CD4-positive, CD25-positive, alpha-beta regulatory T cell (primary cell): ENCODE data around the gene TNIK. TPM values are rescaled to one million over a fixed set of nuclear protein-coding genes. Genes with fewer than 3 reads are reported as not detected.

ENCODE experiments used
- ATAC-seq, 2 donors: fragments of 150-1000 bp; cut with Tn5 transposase; one replicate each; pipeline ENCODE4 v1.10.0; 2021; ENCODE audit warnings: low read depth in 2 of 2, moderate number of reproducible peaks in 2 of 2, moderate library complexity in 1 of 2
- DNase-seq, 3 donors: peaks; one replicate each; pipeline versions ENCODE4 v3.0.0 to v3.0.0-alpha.2; 2012 to 2022; ENCODE audit warnings: mixed read lengths in 1 of 3
- H3K27ac ChIP-seq: one replicate; pipeline ENCODE4 v1.7.0; 2013; ENCODE audit warnings: mild to moderate bottlenecking, low read length; ENCODE audit not compliant: insufficient read depth, poor library complexity, severe bottlenecking
- H3K27me3 ChIP-seq: one replicate; pipeline ENCODE4 v1.7.0; 2013; ENCODE audit warnings: low read length; ENCODE audit not compliant: control insufficient read depth, insufficient read depth
- H3K36me3 ChIP-seq: one replicate; pipeline ENCODE4 v1.7.0; 2013; ENCODE audit warnings: mild to moderate bottlenecking, low read length, moderate library complexity; ENCODE audit not compliant: control insufficient read depth, insufficient read depth
- H3K4me1 ChIP-seq: 2 replicates; pipeline ENCODE4 v1.7.0; 2013; ENCODE audit warnings: mild to moderate bottlenecking, low read length; ENCODE audit not compliant: insufficient read depth, control insufficient read depth, poor library complexity, severe bottlenecking
- H3K4me3 ChIP-seq: one replicate; pipeline ENCODE4 v1.7.0; 2013; ENCODE audit warnings: low read depth, mild to moderate bottlenecking, low read length, moderate library complexity
- H3K9me3 ChIP-seq, 2 experiments: 1 replicate in 1 of 2; 2 replicates in 1 of 2; pipeline ENCODE4 v1.7.0; 2013; ENCODE audit warnings: low read length in 2 of 2, mild to moderate bottlenecking in 1 of 2, moderate library complexity in 1 of 2; ENCODE audit not compliant: control insufficient read depth in 2 of 2
- H3K27ac Mint-ChIP-seq, 3 donors: one replicate each; pipeline ENCODE4 v1.8.0; 2020 to 2022; ENCODE audit warnings: mild to moderate bottlenecking in 3 of 3, mixed read lengths in 3 of 3, moderate library complexity in 2 of 3
- H3K27me3 Mint-ChIP-seq: one replicate; pipeline ENCODE4 v1.8.0; 2022; ENCODE audit warnings: mild to moderate bottlenecking, mixed read lengths
- H3K36me3 Mint-ChIP-seq: one replicate; pipeline ENCODE4 v1.8.0; 2020; ENCODE audit warnings: mixed read lengths
- H3K4me1 Mint-ChIP-seq, 4 donors: one replicate each; pipeline ENCODE4 v1.8.0; 2020 to 2022; ENCODE audit warnings: mixed read lengths in 4 of 4, mild to moderate bottlenecking in 1 of 4
- H3K4me3 Mint-ChIP-seq, 4 donors: one replicate each; pipeline ENCODE4 v1.8.0; 2020 to 2022; ENCODE audit warnings: mild to moderate bottlenecking in 4 of 4, mixed read lengths in 4 of 4, moderate library complexity in 3 of 4
- H3K9me3 Mint-ChIP-seq, 7 donors: one replicate each; pipeline ENCODE4 v1.8.0; 2020 to 2022; ENCODE audit warnings: mixed read lengths in 7 of 7, mild to moderate bottlenecking in 3 of 7, moderate library complexity in 2 of 7
- polyA plus RNA-seq, 4 donors: library from polyadenylated mRNA; unstranded; fragments of 300-500 nt; fragmentation: Illumina TruSeq; gene quantifications; one replicate each; pipeline ENCODE4 v1.2.3, GENCODE V29; 2021
- total RNA-seq: library from RNA; stranded (reverse); gene quantifications from one replicate; pipeline ENCODE4 v1.2.3, GENCODE V29; 2022

Gene TNIK
- total and polyA plus RNA-seq, 5 donors from 2014 or later, result 14.7 to 162 (median 22.3) TPM

DNA sequence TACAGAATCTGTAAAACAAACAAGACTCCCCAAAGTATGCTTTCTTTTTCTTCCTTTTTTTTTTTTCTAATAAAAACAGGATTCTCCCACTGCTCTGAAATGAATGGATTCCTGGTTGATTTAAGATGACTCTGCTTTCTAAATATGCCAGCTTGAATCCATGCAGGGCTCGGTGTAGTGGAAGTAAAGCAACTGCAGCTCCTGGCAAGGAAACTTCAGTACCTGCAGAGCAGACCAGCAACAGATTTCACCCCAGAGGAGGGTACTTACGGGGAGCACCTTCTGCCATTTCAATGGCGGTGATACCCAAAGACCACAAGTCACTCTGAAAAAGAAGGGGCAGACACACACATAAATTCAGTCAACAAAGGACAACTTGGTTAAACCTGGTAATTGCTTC lies 283.1 kb downstream of the TNIK start:
- Histone ChIP-seq H3K27ac (no peak overlapping the region), H3K9me3 (no peaks in the 10 kb centered on the region), H3K36me3 (peaks cover 44% of the 10 kb centered on the region), H3K27me3 (no peaks in the 10 kb centered on the region), H3K4me1 (no peaks in the 10 kb centered on the region), H3K4me3 (no peak overlapping the region)
- no peak overlapping the region for H3K4me3 Mint-ChIP-seq
- peaks cover 0 to 2% (median 0%) of the 10 kb centered on the region in 7 donors for H3K9me3 Mint-ChIP-seq
- peaks cover 15 to 38% (median 21%) of the 10 kb centered on the region in 4 donors for H3K4me1 Mint-ChIP-seq
- DNase-seq, result no peak
- H3K36me3 Mint-ChIP-seq, result peaks cover 49% of the 10 kb centered on the region
- ATAC-seq, result no peak
- H3K27ac Mint-ChIP-seq, result no peak overlapping the region
- no peaks in the 10 kb centered on the region for H3K27me3 Mint-ChIP-seq

DNA sequence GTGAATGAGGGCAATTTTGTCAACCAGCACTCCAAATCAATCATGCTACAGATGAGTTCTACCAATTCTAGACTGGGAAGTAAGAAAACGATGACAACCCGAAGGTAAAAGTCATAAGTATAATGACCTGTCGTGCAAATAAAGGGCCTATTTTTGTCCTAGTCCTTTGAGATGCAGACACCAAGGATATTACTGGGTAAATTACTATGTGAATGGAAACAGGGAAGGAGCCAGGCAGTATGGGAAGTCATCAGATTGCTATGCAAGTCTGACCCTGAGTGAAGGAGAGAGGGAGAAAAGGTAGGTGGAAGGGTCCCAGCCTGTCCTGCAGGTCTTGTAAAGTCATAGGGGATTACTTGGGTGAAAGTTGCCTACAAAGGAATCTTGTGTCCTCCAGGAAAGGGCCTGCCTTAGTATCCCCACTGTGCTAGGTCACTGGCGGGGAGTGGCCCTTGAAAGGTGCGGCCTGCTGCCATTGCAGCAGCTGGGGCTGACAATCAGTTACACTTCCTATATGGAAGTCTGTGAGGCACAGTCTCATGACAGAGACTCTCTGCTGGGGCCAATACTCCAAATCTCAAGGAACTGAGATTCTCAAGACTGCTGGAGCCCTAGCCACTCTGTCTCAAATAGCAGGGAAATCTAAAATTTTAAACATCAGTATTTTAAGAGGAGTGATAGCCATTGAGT lies 283.8 kb downstream of the TNIK start:
- peaks cover 11 to 34% (median 19%) of the 10 kb centered on the region in 4 donors for H3K4me1 Mint-ChIP-seq
- peaks cover 51% of the 10 kb centered on the region for H3K36me3 ChIP-seq
- H3K36me3 Mint-ChIP-seq, result peaks cover 48% of the 10 kb centered on the region
- DNase-seq (no peak), ATAC-seq (no peak)
- H3K4me1 ChIP-seq, result no peaks in the 10 kb centered on the region
- no peak overlapping the region for H3K4me3 ChIP-seq
- no peak overlapping the region for H3K4me3 Mint-ChIP-seq
- H3K27me3 ChIP-seq, result no peaks in the 10 kb centered on the region
- H3K27ac ChIP-seq, result no peak overlapping the region
- peak overlapping the region in 2 of 3 donors; percentile 55 to 79 for H3K27ac Mint-ChIP-seq
- H3K9me3 Mint-ChIP-seq, result peaks cover 0 to 2% (median 0%) of the 10 kb centered on the region in 7 donors
- H3K9me3 ChIP-seq, result no peaks in the 10 kb centered on the region
- H3K27me3 Mint-ChIP-seq, result no peaks in the 10 kb centered on the region

DNA sequence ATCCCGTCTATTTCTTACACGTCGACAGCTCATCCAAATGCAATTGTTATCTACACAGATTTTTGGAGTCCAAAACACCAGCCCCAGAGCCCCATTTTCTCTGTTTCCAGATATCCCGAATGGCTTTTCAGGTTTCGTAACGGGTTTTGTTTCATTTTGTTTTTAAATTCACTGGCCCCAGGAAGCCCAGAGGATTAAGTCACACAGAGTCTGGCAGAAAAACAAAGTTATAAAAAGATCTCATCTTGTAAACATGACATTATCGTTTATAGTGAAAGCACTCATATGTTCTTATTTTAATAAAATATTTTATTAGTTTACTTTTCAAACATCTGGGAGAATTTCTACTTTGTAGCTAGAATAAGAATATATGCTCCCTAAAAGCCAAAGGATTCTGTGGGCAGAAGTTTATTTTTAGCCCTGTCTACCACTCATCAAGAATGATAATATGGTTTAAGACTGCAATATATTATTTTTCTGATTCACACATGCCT lies 284.4 kb downstream of the TNIK start:
- Mint-ChIP-seq H3K4me3 (no peak overlapping the region), H3K9me3 (peaks cover 0 to 2% (median 0%) of the 10 kb centered on the region in 7 donors), H3K36me3 (peaks cover 49% of the 10 kb centered on the region), H3K27me3 (no peaks in the 10 kb centered on the region), H3K4me1 (peaks cover 9 to 31% (median 17%) of the 10 kb centered on the region in 4 donors), H3K27ac (no peak overlapping the region)
- ATAC-seq (no peak), DNase-seq (no peak)
- H3K27ac ChIP-seq, result no peak overlapping the region
- H3K27me3 ChIP-seq, result no peaks in the 10 kb centered on the region
- H3K4me3 ChIP-seq, result no peak overlapping the region
- no peaks in the 10 kb centered on the region for H3K9me3 ChIP-seq
- no peaks in the 10 kb centered on the region for H3K4me1 ChIP-seq
- peaks cover 55% of the 10 kb centered on the region for H3K36me3 ChIP-seq

DNA sequence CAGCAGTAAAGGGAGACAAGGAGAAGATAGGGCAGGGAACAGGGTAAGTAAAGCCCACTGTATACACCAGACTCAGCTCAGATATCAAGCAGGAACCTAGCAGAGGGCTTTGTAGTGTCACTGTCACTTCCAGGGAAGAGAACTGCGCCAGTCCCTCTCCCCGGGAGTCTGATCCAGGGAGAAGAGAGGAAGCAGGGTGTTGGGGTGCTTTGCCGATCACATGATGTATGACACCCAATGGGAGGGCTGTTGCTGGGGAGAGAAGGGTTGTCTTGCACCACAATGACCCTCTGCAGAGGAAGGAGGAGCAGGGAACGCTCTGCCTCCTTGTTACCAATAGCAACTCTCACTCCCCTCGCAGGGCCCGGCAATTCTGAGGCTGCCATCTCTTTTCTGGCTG lies 286.5 kb downstream of the TNIK start:
- no peaks in the 10 kb centered on the region for H3K4me1 ChIP-seq
- ATAC-seq, result no peak
- no peak overlapping the region for H3K4me3 ChIP-seq
- Mint-ChIP-seq H3K4me3 (no peak overlapping the region), H3K27ac (peak overlapping the region in 1 of 3 donors; percentile 11), H3K36me3 (peaks cover 55% of the 10 kb centered on the region), H3K4me1 (peaks cover 5 to 17% (median 13%) of the 10 kb centered on the region in 4 donors), H3K9me3 (no peaks in the 10 kb centered on the region), H3K27me3 (no peaks in the 10 kb centered on the region)
- H3K9me3 ChIP-seq, result no peaks in the 10 kb centered on the region
- DNase-seq, result no peak
- H3K27me3 ChIP-seq, result no peaks in the 10 kb centered on the region
- H3K27ac ChIP-seq, result no peak overlapping the region
- H3K36me3 ChIP-seq, result peaks cover 67% of the 10 kb centered on the region

GRCh38 chr3:171172070-171172469 lies 288.1 kb downstream of the TNIK start:
- H3K27ac ChIP-seq, result no peak overlapping the region
- H3K27me3 ChIP-seq, result no peaks in the 10 kb centered on the region
- Mint-ChIP-seq H3K9me3 (no peaks in the 10 kb centered on the region), H3K27me3 (no peaks in the 10 kb centered on the region), H3K4me3 (no peak overlapping the region), H3K4me1 (peaks cover 2 to 18% (median 14%) of the 10 kb centered on the region in 4 donors), H3K27ac (no peak overlapping the region), H3K36me3 (peaks cover 60% of the 10 kb centered on the region)
- no peak for ATAC-seq
- H3K9me3 ChIP-seq, result no peaks in the 10 kb centered on the region
- H3K4me1 ChIP-seq, result no peaks in the 10 kb centered on the region
- peaks cover 76% of the 10 kb centered on the region for H3K36me3 ChIP-seq
- no peak overlapping the region for H3K4me3 ChIP-seq
- DNase-seq, result peak in 1 of 3 donors; percentile 25

DNA sequence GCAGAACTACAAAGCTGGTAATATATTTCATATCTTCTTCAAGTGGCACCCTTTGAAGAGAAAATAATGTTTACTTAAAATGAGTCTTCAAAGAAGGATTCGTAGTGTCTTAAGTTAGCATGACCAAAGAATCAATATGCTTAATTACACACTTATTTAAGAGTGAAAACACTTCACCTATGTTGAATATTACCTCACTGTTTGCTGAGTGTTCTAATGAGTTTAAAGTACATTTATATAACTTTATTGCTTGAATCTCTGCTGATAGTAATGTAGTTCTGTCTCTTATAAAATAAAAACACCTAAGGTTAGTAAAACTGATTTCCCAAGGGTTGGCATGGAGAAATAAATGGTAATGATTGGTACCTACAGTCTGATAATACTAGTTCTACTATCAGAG lies 290.3 kb downstream of the TNIK start:
- no peaks in the 10 kb centered on the region for H3K27me3 Mint-ChIP-seq
- no peak overlapping the region for H3K27ac Mint-ChIP-seq
- H3K36me3 Mint-ChIP-seq, result peaks cover 62% of the 10 kb centered on the region
- Histone ChIP-seq H3K4me1 (peaks cover 12% of the 10 kb centered on the region), H3K36me3 (peaks cover 69% of the 10 kb centered on the region), H3K9me3 (no peaks in the 10 kb centered on the region), H3K27ac (no peak overlapping the region), H3K27me3 (no peaks in the 10 kb centered on the region), H3K4me3 (no peak overlapping the region)
- DNase-seq (no peak), ATAC-seq (no peak)
- H3K4me3 Mint-ChIP-seq, result no peak overlapping the region
- H3K9me3 Mint-ChIP-seq, result no peaks in the 10 kb centered on the region
- peaks cover 20 to 37% (median 32%) of the 10 kb centered on the region in 4 donors for H3K4me1 Mint-ChIP-seq

DNA sequence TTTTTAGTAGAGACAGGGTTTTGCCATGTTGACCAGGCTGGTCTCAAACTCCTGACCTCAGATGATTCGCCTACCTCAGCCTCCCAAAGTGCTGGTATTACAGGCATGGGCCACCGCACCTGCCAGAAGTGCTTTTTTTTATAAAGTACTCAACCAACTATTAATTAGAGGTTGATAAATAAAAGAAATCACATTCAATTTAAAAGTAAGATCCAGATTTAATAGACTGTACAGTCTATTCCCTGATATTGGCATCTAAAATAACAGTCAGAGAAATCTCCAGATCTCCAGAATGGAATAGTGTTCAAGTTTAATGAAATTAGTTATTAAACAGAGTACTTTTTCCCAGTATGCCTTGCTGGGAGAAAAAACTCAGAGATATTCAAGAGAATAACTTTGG lies 290.8 kb downstream of the TNIK start:
- no peak for DNase-seq
- peaks cover 62% of the 10 kb centered on the region for H3K36me3 Mint-ChIP-seq
- peaks cover 18 to 37% (median 32%) of the 10 kb centered on the region in 4 donors for H3K4me1 Mint-ChIP-seq

DNA sequence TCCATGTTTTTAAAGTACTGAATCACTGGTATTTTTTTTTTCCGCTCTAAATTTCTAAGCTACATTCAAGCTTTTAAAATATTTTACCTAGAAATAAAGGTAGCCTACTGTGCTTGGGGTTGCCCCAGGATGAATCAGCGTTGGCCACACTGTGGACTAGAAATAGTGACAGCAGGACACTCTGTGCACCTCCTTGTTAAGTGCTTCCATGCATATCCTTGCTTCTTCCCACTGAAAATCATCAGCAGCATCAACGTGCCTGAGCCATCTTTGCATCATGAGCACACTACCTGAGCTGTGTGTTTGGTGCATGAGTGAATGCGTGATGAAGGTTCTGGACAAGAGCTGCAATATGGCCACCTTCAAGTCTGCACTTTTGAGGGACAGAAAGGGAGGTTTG lies 291.7 kb downstream of the TNIK start:
- no peak for ATAC-seq

More for the DNA sequence above, 290.8 kb downstream of the TNIK start:
- Histone ChIP-seq H3K27ac (no peak overlapping the region), H3K27me3 (no peaks in the 10 kb centered on the region), H3K4me3 (no peak overlapping the region), H3K4me1 (peaks cover 12% of the 10 kb centered on the region), H3K9me3 (no peaks in the 10 kb centered on the region), H3K36me3 (peaks cover 69% of the 10 kb centered on the region)
- H3K9me3 Mint-ChIP-seq, result no peaks in the 10 kb centered on the region
- no peaks in the 10 kb centered on the region for H3K27me3 Mint-ChIP-seq
- ATAC-seq, result no peak
- H3K27ac Mint-ChIP-seq, result no peak overlapping the region
- no peak overlapping the region for H3K4me3 Mint-ChIP-seq

More for the DNA sequence above, 291.7 kb downstream of the TNIK start:
- no peak overlapping the region for H3K4me3 ChIP-seq
- no peak overlapping the region for H3K27ac ChIP-seq
- H3K36me3 ChIP-seq, result peaks cover 68% of the 10 kb centered on the region
- peaks cover 23 to 40% (median 34%) of the 10 kb centered on the region in 4 donors for H3K4me1 Mint-ChIP-seq
- no peak overlapping the region for H3K4me3 Mint-ChIP-seq
- no peaks in the 10 kb centered on the region for H3K9me3 ChIP-seq
- H3K27me3 Mint-ChIP-seq, result no peaks in the 10 kb centered on the region
- H3K9me3 Mint-ChIP-seq, result peaks cover 0 to 4% (median 0%) of the 10 kb centered on the region in 7 donors
- peaks cover 12% of the 10 kb centered on the region for H3K4me1 ChIP-seq
- H3K27me3 ChIP-seq, result no peaks in the 10 kb centered on the region
- peak overlapping the region; percentile 41 to 61 (median 42) for H3K27ac Mint-ChIP-seq
- no peak for DNase-seq
- H3K36me3 Mint-ChIP-seq, result peaks cover 66% of the 10 kb centered on the region
